Measurements from ENCODE around the gene SNRPD3.
"Not testable (repeated sequence)": the region's sequence is repeated elsewhere in the genome, so short reads cannot be mapped to it uniquely, and the experiment has no call there.

SNRPD3 gene

DNA sequence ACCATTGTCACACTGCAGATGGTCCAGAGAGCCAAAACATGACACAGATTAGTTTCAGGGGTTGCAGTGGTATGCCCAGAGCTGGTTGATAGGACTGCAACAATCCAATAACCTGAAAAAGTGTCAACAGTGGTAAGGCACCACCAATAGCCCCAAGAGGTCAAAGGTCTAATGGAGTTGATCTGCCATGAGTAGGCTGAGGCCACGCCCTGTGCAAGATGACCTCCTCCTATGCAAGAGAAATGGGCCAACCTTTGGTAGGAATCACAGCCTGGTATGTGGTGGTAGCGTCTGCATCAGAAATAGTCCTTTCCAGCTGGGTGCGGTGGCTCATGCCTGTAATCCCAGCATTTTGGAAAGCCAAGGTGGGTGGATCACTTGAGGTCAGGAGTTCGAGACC lies 20.5 kb upstream of the SNRPD3 start:
- no peak for DNase-seq

DNA sequence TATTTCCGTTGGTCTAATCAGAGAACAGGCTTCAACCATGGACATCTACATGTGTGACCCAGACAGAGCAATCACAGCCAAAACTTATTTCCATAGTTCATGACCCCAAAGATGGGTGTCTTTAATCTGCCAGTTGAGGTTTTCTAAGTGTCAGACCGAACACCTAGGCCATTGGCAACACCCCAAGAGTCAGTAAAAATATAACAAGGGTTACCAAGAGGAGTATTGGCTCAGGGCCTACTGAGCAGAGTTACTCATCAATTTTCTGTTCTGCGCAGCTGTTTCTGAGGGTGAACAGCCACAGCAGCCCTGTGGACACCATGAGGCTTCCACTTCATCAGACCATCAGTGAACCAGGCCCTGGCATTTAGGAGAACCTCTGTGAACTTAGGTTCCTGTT lies 19.7 kb upstream of the SNRPD3 start:
- no peak for DNase-seq

DNA sequence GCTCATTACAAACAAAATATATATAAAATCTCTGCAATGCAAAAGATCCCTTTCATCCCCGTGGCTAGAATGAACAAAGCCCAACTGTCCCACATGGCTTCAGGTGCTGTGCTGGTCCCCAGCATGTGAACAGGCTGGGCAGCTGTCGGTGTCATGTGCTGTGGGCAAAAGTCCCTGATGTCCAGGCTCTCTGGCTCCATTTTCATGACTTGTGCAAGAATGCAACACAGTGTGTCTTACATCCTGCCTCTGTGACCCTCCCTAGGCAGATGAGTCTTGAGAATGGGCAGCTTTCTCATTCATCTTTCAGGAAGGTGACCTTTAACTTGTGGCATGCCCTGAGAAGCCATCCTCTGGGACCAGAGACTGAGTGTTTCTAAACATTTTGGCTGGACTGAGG lies 15.3 kb upstream of the SNRPD3 start:
- DNase-seq = no peak

DNA sequence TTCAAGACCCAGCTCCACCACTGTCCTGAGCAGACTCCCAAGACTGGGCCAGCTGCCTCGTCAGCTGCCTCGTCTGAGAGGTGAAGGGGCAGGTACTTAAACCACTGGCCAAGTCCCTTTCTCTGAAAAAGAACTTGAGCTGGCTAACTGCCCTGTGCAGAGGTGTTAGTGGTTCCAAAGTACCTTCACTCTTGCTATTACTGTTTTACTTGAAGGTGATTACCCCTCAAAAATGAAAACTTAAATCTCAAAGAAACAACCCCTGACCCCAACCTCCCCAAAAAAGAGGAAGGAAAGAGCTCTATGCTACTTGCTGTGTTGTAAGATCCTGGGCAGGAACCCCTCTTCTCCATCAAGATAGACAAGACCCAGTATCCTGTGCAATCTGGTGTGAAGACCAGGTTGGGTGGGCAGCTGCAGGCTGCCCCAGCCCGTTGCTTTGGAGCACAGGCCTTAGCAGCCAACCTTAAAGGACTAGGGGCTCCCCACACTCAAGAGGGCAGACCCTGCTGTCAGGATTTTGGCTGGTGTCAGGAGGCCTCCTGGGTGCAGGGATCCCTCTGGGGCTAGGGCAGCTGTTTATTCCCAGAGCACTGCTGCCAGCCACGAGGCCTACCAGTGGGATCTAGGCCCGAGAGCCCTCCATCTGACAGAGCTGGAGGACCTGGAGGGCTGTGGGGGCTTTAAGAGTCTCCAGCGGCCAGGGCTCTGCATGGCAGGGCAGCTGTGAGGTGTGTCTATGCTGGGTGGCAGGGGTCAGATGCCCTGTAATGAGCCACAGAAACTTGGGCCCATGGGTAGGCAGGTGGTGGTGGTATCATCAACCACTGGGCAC lies 13.9 kb upstream of the SNRPD3 start:
- no peak for DNase-seq

DNA sequence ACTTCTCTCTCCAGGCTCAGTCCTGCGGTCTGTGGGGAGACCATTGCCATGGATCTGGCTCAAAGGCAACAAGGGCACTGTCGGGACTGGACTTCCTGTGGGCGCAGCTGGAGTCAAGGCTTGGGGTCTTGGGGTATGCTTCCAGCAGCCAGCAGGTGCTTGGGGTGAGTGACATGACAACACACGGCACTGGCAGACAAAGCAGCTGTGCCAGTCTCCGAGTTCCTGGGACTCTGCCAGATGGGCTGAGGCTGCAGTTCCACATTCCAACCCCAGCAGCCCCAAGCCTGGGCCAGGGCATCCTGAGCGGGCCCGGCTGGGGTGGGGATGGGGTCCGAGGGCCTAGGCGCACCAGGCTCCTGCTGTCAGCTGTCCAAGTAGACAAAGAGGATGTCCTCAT lies 13.2 kb upstream of the SNRPD3 start:
- no peak for DNase-seq

DNA sequence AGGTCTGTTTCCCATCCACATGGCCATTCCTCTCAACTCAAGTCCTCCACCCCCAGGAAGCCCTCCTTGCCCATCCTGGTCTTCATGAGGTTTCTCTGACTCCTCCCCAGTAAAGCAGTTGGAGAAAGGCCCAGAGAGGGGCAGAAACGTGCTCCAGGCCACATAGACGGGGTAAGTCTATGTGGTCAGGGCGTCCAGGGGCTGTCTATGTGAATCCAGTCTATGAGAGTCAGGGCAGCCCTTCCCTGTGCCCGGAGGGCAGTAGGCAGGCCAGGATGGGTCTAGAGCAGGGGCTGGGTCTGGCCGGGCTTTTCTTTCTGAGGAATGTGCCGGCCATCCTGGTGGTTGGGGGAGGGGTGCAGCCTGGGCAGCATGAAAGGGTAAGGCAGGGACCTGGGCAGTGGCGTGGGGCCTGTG lies 12.6 kb upstream of the SNRPD3 start:
- DNase-seq = no peak

DNA sequence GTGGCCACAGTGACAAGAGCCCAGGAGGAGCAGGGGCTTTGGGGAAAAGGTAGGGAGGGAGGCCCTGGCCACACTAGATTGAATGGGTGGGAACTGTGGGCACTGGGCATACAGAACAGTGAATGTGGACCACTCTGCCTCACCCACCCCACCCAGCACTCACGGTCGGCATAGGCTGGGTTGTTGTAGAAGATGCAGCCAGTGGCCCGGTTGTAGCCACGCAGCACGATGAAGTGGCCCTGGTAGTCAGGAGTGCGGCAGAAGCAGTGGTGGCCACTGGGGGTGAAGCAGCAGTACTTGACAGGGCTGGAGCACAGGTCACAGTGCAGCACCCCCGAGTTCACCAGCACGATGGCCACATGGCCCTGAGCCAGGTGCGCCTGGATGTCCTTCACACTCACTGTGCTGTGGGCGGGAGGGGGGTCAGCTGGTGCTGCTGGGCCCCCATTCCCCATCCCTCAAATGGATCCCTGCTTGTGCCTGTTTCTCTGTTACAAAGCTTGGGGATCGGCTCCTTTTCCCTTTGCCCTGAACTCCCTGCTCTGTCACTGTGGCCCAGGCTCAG lies 12.0 kb upstream of the SNRPD3 start:
- DNase-seq = no peak

DNA sequence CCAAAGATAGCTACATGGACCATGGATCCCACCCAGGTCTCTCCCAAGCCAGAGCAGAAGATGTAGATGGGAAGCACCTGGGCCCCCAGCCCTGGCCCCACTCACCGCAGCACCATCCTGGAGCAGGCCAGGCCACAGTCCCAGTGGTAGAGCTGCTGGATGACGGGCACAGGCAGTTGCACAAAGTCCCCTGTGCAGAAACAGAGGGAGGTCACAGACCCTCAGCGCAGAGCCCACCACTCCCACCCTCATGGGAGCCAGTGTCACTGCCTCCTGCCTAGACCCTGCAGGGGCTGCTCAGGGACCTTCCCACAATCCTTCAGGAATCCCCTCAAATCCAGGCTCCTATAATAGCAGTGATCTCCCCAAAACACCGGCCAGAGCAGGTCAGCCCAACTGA lies 7.0 kb upstream of the SNRPD3 start:
- no peak for DNase-seq

DNA sequence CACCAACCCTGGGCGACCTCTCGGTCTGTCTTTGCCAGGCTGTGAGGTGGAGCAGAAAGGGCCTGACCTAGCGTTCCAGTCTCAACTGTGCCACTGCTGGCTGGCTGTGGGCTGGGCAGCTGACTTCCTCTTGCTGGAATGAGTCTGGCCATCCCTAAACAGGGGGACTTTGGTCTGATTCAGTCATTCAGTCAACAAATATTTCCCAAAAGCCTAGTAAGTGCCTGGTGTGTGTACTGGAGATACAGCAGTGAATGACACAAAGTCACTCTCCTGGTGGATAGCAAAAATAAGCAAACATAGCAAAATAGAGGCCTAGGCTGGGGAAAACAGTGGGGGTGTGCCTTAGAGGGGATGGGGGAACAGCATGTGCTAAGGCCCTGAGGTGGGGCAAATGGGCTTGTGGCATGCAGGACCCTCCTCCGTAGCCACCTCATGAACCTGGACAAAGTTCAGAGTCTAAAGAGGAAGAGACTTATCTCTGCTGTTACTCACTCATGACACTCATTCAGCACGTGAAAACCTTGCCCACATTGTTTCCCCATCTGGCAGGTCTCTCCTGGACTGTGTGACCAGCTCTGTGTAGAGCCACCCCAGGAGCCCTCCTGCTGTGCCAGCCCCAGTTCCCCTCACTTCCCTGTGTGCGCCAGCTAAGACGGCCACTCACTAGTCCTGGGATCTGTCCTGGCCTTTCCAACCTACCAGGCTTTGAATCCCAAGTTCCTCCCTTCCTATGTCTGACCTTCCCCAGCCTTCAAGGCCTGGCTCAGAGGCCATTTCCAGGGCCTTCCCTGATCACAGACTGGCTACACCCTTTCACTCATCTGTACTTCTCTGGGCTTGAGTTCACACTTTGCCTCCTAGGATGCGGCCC lies 5.5 kb upstream of the SNRPD3 start:
- no peak for DNase-seq

DNA sequence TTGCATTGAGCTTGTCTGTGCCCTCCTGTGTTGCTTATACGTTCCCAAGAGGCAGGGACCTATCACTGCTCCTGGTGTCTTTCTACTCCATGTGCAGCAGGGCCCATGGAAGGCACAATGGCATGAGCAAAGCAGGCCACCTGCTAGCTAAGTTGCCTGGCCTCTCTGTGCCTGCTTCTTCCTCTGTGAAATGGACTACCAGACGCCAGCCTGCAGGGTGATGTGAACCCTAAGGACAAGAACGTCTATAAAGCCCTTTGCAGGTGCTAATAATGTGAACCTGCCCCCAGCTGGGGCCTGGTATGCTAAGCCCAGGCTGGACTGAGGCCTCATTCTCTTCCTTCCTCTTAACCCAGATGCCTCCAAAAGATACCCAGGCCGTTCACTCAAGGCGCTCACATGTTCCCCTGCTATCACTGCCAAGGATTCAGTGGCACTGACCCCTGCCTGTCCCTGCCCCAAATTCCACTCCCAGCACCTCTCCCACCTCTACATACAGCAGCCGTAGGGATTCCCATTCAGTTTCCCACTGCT lies 4.8 kb upstream of the SNRPD3 start:
- no peak for DNase-seq

DNA sequence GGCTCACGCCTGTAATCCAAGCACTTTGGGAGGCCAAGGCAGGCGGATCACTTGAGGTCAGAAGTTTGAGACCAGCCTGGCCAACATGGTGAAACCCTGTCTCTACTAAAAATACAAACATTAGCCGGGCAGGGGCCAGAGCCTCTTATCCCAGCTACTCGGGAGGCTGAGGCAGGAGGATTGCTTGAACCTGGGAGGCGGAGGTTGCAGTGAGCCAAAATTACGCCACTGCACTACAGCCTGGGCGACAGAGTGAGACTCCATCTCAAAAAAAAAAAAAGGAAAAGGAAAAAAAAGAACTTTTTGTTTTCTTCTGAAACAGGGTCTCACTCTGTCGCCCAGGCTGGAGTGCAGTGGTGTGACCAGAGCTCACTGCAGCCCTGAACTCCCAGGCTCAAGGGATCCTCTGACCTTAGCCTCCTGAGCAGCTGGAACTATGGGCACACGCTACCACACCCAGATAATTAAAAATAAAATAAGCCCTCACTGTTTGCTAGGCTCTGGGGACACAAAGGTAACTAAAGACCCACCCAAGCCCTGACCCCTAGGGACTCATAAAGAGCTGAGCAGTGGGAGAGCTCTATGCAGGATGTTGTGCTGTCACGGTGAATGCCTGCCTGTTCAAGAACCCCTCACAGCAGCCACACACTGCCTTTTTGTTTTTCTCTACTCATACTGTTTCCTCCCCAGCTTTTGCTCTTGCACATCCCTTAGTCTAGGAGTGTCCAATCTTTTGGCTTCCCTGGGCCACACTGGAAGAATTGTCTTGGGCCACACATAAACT lies 3.1 kb upstream of the SNRPD3 start:
- not testable (repeated sequence) for DNase-seq

DNA sequence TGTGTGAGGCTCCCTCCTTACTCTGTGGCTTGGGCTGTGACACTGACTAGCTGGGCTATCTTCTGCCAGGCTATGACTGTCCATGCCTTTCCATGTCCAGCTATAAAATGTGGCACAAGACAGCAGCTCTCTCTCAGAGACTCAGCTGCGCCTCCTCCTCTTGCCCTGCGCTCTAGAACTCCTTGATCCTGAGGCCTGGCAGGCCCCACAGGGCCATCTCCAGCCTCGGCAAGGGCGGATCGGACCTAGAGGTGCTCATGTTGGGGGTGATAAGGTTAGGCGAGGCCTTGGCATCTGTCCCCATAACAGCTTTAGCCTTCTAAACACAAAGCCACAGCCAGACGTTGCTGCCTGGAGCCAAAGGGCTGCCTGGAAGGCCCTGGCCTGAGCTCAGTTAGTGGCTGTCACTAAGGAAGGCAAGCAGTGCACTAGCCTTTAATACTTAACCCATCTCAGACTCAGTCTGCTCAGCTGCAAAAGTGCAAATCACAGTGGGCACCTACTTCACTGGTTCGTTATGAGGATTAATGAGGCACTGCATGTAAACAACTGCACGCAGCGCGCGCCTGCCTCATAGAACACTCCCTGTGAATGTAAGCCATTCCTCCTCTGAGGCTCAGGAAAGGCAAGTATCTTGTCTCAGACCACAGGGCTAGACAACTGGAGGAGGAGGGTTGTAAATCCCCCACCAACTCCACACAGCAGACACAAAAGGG lies 2.0 kb upstream of the SNRPD3 start:
- DNase-seq = no peak

DNA sequence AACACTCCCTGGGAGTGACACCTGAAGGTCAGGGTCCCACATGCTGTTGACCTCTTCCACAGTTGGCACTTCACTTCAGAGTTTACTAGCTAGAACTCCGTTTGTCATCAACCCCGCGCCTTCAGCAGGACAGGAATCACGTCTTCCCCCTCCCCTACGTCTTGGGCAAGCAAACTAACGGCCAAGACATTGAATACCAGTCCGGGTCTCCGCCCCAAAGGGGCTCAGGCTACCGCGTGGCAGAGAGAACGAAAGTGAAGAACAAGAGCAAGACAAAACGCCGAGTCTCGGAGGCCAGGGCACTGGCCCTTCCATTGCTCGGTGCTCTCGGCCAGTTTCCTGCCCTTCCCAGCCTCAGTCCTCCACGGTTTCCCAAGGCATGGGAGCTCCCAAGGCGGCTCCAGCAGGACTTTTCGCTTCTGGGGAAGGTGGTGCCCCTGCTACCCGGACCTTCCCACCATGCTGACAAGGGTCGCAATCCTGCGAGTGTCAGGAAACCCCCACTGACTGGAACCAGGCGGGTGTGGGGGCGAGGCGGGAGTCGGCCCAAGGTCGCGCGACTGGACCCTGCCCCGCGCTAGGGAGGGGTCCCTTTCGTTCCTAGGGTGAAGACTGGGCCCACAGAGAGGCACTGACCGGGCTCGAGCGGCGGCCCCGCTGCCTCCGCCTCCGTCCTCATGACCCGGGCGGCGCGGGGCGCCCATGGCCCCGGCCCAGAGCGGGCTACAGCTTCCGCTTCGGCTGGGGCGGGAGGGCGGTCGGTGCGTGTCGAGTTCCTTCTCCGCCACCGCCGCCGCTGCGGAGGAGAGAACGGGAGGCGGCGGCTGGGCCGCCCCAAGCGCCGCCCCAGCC lies 1.3 kb upstream of the SNRPD3 start, which contains the start of gene GUCD1:
GUCD1 (minus strand) TSS at position 826 of the 852 bp plus-strand sequence; CDS start at position 679, 147 bp downstream.
- peak; percentile 73 for DNase-seq

DNA sequence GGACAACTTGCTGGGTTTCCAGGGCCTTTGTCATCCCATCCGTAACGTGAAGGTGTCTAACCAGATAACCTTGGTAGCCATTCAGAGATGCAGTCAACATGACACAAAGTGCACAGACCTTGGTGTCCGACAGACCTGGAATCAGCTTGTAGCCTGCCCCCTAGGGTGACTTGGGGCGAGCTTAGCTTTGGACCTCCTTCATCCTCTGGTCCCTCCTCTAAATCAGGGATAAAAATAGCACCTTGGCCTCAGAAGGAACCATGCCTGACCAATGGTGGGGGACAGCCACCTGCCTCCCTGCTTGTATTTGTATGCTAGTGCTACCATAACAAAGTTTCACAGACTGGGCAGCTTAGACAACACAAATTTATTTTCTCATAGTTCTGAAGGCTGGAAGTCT lies 3.7 kb downstream of the SNRPD3 start:
- DNase-seq = no peak

DNA sequence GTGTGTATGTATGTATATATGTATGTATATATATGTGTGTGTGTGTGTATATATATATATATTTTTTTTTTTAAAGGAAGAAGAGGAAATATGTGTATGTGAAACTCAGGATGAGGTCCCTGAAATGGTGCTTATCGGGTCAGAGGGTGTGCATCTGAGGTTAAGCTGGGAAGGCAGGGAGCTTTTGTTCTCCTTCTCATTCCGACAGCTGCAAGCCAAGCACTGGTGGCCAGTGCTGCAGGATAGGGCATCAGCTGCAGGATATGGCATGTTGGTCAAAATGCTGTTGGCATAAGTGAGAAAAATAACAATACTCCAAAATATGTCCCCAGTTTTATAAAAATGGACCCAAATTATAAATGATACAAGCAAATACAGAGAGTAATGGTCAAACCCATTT lies 7.4 kb downstream of the SNRPD3 start:
- DNase-seq = no peak

DNA sequence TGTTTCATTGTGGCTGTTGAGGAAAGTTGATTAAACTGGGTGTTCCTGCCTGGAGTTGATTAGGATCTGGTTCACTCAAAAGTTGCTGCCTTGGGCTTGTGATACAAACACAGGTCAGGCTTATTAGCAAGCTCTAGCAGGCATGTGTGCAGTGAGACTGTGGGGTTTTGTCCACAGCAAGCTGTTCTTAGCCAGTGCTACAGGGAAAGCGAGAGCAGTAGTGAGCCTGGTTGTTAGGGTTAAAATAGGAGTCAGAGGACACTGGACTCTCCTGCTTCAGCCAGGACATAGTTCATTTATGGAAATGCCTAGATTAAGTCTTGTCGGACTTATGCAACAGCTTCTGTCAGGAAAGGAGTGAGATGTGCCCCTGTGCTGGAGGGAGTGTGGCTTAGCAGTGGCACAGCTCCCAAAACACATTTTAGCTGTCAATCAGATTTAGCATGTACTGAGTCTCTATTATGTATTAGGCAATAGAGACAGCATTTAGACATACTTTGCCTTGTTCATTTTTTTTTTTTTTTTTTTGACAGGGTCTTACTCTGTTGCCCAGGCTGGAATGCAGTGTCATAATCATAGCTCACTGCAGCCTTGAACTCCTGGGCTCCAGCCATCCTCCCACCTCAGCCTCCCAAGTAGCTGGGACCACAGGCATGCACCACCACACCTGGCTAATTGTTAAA lies 8.7 kb downstream of the SNRPD3 start:
- no peak for DNase-seq

DNA sequence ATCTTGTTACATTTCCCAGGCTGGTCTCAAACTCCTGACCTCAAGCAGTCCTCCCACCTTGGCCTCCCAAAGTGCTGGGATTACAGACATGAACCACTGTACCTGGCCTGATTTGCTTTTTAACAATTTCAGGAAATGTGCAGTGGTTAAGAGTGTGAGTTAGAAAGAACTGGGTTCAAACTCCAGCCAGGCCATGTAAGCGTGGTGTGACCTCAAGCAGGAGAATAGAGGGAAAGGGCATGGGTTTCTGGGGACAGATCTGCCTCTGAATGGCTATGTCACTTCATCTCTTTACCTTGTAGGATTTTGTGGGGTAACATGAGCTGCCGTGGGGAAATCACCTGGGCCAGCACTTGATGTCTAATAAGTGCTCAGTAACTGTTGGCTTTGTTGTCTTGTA lies 9.3 kb downstream of the SNRPD3 start:
- DNase-seq = no peak

DNA sequence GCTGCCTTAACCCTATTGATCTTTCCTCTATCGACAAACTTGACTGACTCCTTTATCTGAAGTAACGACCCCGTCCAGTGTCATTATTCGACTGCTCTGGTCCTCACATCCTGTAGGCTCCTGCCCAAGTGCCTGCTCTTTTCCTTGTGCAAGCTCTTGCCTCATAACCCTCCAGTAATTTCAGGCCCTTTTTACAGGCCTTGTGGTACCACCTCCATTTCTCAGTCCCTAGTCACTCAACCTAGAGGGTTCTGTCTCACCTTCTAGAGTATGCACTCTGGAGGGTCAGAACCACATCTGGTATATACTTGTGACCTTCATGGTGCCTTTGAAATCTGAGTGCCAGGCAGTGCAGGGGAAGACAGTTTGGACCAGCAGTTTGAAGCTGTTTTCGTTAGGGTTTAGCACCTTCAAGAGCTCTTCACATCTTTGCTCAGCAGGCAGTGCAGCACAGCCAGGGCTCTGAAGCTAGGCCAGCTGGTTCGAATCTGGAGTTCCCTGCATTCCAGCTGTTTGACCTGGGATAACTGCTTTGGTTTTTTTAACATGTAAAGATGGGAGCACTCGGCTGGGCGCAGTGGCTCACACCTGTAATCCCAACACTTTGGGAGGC lies 11.2 kb downstream of the SNRPD3 start:
- no peak for DNase-seq

DNA sequence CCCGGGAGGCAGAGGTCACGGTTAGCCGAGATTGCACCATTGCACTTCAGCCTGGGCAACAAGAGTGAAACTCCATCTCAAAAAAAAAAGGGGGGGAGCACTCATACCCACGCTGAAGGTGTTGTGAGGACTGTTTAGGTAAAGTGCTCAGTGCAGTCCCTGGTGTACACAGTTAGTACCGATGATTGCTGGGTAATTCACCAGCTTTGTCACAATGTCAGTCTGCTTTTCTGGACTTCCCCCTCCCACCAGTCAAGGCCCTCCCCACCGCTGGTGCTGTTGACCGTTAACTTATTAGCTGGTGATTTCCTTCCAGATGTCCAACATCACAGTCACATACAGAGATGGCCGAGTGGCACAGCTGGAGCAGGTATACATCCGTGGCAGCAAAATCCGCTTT lies 11.9 kb downstream of the SNRPD3 start:
- no peak for DNase-seq

DNA sequence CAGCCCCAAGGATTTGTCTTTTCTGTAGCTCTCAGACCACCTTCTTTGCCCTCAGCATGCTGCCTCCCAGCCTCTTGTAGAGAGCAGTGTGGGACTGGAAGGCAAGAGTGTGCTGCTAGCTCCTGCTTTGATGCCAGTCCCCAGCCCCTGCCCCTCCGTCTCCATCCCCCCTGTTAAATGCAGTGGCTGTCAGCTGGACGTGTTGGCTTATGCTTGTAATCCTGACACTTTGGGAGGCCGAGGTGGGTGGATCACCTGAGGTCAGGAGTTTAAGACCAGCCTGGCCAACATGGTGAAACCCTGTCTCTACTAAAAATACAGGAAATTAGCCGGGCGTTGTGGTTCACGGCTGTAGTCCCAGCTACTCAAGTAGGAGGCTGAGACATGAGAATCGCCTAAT lies 15.5 kb downstream of the SNRPD3 start:
- no peak for DNase-seq

All from activated effector memory CD4-positive, alpha-beta T cell treated with anti-CD3 and anti-CD28 coated beads, Interleukin-2, amount 50 U/mL, for 16 hours (primary cell).